T47D (cell line): Measurements from ENCODE around the gene DIP2C.
"Not testable (repeated sequence)": the region's sequence is repeated elsewhere in the genome, so short reads cannot be mapped to it uniquely, and the experiment has no call there.

ENCODE experiments used
- DNase-seq, 2 experiments: peaks; one replicate each; pipeline versions ENCODE4 v3.0.0 to v3.0.0-alpha.2; 2011 to 2012; ENCODE audit warnings: low read depth in 1 of 2, low spot score in 1 of 2
- JUND ChIP-seq: IDR thresholded peaks from 2 replicates; pipeline ENCODE4 v1.6.1; 2012; ENCODE audit warnings: low read depth
- in situ Hi-C: cut with HindIII; loops from 2 replicates; pipeline ENCODE4 v1.10.0; 2016; ENCODE audit warnings: low sequenced_read_pairs, low pct_unique_long_range_greater_than_20kb

DIP2C gene

DNA sequence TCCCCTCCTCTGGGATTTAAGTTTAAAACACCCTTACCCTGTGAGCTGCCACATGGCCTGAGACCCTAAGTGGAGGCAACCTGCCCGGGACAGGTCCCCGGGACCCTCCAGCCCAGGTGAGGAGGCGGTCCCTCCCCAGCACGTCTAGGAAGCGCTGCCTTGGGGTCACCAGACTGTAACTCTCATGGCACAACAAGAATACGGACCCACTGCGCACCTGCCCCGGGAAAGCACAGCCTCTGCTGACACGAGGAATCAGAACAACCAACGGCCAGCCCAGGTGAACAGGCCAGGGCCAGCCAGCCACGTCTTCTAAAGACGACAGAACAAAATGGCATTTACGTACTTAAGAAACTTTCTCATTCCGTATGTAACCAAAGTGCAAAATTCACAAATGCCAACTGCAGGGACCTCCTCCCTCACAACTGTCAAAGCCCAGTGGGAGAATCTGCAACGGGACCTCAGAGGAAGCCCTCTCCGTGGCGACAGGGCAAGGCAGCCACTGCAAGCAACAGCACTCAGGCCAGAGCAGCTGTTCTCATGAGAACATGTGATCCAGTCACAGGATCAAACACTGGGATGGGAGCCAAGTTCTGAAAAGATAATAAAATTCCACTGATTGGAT is 208.4 kb downstream of the DIP2C start:
- DNase-seq: no peak
- no peak for TF ChIP-seq JUND
- in situ Hi-C loops: no loop called here

DNA sequence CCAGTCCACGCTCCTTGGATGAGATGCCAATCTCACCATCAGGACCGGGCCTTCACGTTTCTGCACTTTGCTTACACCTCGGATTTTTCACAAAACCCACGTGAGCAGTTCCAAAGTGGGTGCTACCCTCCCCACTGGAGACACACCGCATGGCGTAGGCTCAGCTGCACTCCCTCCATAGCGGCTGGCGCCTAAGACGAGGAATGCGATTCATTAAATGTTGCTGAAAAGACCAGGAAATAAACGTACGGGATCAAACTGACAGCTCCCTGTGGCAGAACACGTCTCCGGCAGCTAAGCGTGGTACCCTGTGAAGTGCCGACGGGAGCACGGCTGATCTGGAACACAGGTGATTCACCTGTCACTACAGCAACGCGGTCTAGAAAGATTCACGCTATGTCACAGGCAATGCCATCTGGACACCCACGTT is 209.0 kb downstream of the DIP2C start:
- DNase-seq: no peak
- in situ Hi-C loops: no loop called here
- TF ChIP-seq JUND: no peak

DNA sequence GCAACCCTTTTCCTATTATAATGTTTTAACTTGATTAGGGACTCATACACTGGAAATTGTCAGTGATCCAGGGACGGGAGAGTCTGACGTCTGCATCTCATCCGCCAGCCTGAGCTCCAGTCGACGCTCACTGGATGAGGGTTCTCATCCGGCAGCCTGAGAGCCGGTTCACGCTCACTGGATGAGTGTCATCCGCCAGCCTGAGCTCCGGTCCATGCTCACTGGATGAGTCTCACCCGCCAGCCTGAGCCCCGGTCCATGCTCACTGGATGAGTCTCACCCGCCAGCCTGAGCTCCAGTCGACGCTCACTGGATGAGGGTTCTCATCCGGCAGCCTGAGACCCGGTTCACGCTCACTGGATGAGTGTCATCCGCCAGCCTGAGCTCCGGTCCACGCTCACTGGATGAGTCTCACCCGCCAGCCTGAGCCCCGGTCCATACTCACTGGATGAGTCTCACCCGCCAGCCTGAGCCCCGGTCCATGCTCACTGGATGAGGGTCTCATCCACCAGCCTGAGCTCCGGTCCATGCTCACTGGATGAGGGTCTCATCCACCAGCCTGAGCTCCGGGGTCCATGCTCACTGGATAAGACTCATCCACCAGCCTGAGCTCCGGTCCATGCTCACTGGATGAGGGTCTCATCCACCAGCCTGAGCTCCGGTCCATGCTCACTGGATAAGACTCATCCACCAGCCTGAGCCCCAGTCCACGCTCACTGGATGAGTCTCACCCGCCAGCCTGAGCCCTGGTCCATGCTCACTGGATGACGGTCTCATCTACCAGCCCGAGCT is 209.6 kb downstream of the DIP2C start:
- in situ Hi-C loops, DNase-seq: not testable (repeated sequence)

DNA sequence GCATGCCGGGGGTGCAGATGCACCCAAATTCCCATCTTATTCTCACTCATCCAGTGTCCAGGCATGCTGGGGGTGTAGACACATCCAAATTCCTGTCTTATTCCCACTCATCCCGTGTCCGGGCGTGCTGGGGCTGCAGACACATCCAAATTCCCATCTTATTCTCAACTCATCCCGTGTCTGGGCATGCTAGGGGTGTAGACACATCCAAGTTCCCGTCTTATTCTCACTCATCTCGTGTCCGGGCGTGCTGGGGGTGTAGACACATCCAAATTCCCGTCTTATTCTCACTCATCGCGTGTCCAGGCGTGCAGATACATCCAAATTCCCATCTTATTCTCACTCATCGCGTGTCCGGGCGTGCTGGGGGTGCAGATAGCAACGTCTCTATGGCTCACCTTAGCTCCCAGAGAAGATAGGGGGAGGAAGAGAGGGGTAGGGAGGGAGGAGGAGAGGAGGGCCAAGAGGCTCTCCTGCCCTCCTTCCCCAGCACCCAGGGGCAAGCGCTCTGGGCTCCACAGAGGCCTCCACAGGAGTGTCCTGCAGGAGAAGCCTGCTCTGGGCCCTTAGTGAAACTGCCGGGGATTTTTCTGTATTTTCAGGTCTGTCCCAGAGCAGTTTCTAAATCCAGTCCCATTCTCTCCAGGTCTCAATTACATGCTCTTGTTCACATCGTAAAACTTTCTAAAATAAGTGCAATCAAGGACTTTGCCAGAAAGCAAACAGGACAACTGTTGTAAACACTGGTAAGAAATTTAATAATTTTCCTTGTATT is 210.8 kb downstream of the DIP2C start:
- in situ Hi-C loops: no loop called here
- no peak for DNase-seq

DNA sequence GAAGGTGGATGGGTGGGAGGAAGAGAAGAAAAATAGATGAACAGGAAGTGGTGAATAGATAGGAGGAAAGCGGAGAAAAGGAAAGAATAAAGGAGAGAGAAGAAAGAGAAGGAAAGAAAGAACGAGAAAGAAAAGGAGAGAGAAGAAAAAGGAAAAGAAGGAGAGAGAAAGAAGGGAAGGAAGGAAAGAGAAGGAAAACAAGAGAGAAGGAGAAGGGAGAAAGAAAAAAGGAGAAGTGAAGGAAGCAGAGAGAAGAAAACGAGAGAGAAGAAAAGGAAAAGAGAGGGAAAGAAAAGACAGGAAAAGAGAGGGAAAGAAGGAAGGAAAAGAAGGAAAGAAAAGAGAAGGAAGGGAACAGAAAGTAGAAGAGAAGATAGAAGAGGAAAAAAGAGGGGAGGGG is 211.8 kb downstream of the DIP2C start:
- DNase-seq: no peak
- TF ChIP-seq JUND: no peak
- in situ Hi-C loops: no loop called here

More for the DNA sequence above, 210.8 kb downstream of the DIP2C start:
- no peak for TF ChIP-seq JUND

DNA sequence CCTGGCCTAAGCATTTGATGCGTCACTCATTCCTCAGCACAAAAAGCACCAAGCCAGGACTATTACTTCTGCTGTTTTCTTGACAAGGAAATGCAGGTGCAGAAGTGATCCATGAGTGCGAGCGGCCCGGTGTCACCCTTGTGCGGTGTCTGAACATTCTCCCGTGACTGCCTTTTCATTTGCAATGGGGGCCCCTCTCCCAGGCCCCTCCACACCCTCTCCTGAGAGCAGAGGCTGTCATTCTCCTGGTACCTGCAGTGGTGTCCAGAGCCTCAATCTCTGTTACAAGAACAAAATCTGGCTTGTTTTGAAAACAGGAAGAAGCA is 213.1 kb downstream of the DIP2C start:
- no peak for DNase-seq
- TF ChIP-seq JUND: no peak
- in situ Hi-C loops: no loop called here

DNA sequence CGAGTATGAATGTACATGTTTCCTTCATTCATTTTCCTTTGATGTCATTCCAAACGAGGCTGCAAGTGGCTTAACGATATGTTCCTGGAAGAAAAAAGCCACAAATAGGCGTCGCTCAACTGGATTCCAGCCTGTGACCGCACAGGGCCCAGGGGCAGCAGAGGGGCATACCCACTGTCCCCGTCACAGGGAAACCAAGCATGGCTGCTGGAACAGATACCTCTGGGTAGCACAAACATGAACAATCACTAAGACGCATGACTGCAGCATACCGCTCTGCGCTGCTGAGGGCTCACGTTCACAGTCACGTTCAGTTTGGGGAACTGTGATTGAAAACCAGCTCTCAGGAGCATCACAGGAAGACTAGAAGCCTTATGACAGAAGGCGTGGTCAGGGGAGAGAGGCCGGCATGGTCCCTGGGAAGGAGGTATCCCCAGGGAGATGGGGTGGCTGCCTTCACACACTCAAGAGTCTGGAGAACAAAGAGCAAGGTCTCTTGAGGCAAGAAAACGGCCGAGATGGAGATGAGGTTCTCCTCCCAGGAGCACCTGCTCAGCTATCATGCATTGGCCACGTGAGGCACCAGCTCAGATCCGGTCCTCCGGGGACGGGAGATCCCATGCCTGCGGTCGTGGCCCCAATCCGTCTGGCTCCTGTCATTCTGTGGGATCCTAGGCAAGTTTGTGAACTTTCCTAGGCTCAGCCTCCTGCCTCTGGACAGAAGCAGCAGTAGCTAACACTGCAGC is 213.6 kb downstream of the DIP2C start:
- DNase-seq: no peak
- in situ Hi-C loops: no loop called here
- no peak for TF ChIP-seq JUND

DNA sequence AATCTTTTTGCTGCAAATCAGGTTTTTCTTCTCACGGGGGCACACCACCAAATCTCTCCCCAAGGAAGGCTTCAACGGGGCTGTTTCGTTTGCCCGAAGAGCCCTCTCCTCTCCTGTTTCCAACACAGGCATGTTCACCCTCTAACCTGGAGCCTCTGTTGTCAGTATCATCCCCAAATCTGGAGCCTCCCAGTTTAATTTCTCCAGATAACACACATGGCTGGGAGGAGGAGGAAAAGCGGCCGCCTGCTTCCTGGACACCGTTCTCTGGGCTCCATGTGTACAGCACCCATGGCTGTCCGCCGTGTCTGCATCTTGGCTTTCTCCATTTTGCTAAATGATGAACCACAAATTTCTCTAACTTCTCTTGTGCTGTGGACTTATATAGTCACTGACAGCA is 214.5 kb downstream of the DIP2C start:
- no peak for TF ChIP-seq JUND
- in situ Hi-C loops: no loop called here
- no peak for DNase-seq

DNA sequence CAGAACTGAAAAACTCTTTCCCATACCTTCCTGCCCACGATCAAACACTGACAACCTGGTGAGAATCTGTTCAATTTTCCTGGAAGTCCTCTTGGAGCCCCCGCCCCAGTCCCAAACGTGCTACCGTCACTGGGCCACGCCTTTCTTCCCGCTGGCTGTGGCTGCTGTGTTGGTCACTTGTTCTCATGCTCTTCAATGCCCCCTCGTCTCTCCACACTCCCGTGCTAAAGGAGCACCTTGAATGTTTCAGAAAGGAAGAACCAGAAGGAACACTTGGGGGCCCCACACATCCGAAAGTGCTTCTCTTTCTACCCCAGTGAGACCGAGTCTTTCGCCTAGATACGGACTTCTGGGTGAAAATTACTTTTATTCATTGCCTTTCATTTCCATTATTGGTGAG is 215.1 kb downstream of the DIP2C start:
- no peak for DNase-seq
- in situ Hi-C loops: no loop called here
- no peak for TF ChIP-seq JUND

DNA sequence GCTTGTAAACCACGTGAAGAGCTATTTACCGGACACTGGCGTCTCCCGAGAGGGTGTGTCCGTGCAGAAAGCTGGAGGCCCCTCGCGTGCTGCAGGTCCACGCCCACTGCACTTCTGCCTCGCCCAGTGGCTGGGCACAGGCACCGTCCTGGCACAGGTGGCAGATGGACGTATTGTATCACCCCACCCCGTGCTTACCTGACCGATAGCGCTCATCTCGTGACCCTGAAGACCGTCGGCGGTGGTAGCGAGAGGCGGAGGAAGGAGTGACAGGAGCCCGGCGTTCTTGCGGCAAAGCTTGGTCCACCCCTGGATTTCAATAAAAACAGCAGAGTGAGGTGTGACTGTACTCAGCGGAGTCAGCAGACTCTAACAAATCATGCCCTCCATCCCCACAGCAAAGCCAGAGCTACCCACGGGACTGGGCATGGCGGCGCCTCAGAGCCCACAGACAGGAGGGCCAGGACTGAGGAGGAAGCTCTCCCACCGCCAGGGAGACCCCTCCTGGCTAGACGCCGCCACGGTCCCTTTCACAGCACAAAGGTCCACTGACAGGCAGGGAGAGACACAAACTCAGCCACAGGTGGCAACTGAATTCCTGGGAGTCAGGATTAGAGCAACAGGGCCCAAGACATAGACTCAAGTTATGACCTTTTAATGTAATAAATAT is 217.1 kb downstream of the DIP2C start:
- no peak for TF ChIP-seq JUND
- DNase-seq: no peak
- in situ Hi-C loops: no loop called here

DNA sequence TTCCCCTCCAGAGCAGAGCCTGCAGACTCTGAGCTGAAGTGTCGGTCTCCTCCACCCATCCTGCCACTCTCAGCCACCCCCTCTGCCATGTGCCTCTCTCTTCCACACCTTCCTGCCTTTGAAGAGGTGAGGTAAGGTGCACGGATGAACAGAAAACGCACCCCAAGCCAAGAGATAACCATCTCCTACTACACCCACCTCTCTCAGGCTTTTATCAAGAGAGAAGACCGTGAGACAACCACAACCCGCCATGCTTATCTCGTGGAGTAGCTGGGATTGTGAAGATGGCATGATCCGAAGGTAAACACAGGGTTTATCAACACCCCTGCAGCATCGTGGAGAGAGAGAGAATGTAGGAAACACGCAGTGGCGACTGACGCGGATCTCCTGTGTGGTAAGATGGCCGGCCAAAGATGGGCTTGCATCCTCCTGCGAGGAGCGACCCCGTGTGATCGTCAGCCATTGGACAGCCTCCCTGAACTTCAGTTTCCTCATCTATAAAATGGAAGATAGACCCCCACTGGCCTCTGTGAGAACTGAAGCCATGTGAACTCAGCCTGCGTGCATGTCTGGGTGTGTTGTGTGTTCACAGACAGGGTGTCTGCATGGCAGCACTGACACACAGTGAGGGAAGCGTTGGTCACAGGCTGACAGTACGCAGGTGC is 219.0 kb downstream of the DIP2C start:
- in situ Hi-C loops: no loop called here
- TF ChIP-seq JUND: no peak
- no peak for DNase-seq

DNA sequence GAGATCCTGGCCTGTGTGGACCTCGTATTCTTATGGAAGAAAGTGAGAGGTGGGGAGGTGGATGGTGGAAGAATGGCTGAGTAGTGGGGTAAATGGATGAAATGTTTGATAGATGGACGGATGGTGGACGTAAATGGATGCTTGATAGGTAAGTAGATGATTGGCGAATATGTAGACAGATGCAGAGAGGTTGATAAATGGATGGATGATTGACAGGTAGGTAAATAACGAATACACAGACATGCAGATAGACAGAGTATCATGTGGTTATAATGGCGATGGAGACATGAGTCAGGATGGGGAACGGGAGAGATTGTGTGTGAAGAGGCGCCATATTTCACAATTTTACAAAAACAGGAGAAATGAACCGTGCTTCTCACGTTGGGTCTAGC is 219.5 kb downstream of the DIP2C start:
- TF ChIP-seq JUND: no peak
- no peak for DNase-seq
- in situ Hi-C loops: no loop called here
